Activated gamma-delta T cell treated with anti-CD3 and anti-CD28 coated beads, Interleukin-2, amount 50 U/mL, for 16 hours (primary cell): ENCODE measurements around the gene ASB7.
"Not testable (repeated sequence)": the region's sequence is repeated elsewhere in the genome, so short reads cannot be mapped to it uniquely, and the experiment has no call there.

ENCODE experiments used
- DNase-seq: peaks from one replicate; pipeline ENCODE4 v3.0.0-alpha.2; 2020; ENCODE audit warnings: low read depth

Gene ASB7

GRCh38 chr15:100651253-100651652 is 48.9 kb downstream of the ASB7 start:
- DNase-seq: no peak

GRCh38 chr15:100652116-100652515 is 49.7 kb downstream of the ASB7 start:
- DNase-seq: no peak

GRCh38 chr15:100653608-100654007 is 51.2 kb downstream of the ASB7 start:
- no peak for DNase-seq

- DNase-seq: no peak
These were observed 56.5 kb downstream of the ASB7 start for GRCh38 chr15:100658895-100659294.

- DNase-seq: no peak
These were observed 58.8 kb downstream of the ASB7 start for GRCh38 chr15:100661156-100661555.

GRCh38 chr15:100663086-100663914 is 60.9 kb downstream of the ASB7 start:
- no peak for DNase-seq

GRCh38 chr15:100663915-100664281 is 61.5 kb downstream of the ASB7 start:
- DNase-seq: no peak

GRCh38 chr15:100665570-100665969 is 63.2 kb downstream of the ASB7 start:
- no peak for DNase-seq

- DNase-seq: no peak
These were observed 65.3 kb downstream of the ASB7 start for GRCh38 chr15:100667405-100668347.

- no peak for DNase-seq
These were observed 66.0 kb downstream of the ASB7 start for GRCh38 chr15:100668348-100668745.

- no peak for DNase-seq
These were observed 66.9 kb downstream of the ASB7 start for GRCh38 chr15:100669260-100669659.

GRCh38 chr15:100670505-100671021 is 68.2 kb downstream of the ASB7 start:
- DNase-seq: no peak

GRCh38 chr15:100671124-100671680 is 68.8 kb downstream of the ASB7 start:
- no peak for DNase-seq

- DNase-seq: no peak
These were observed 69.6 kb downstream of the ASB7 start for GRCh38 chr15:100671858-100672543.

GRCh38 chr15:100672959-100673358 is 70.6 kb downstream of the ASB7 start:
- no peak for DNase-seq

- DNase-seq: not testable (repeated sequence)
These were observed 76.8 kb downstream of the ASB7 start for GRCh38 chr15:100679151-100679550.

GRCh38 chr15:100680726-100681125 is 78.3 kb downstream of the ASB7 start:
- no peak for DNase-seq

- no peak for DNase-seq
These were observed 79.0 kb downstream of the ASB7 start for GRCh38 chr15:100681335-100681746.

GRCh38 chr15:100682468-100682867 is 80.1 kb downstream of the ASB7 start:
- no peak for DNase-seq

GRCh38 chr15:100683434-100683833 is 81.0 kb downstream of the ASB7 start:
- DNase-seq: no peak

GRCh38 chr15:100684591-100684990 is 82.2 kb downstream of the ASB7 start:
- no peak for DNase-seq
